Muscle of leg (tissue), 11 donors: ENCODE measurements around the gene PSMB8. TPM values are rescaled to one million over a fixed set of nuclear protein-coding genes. Genes with fewer than 3 reads are reported as not detected.

Source experiments
- DNase-seq: peaks from one replicate; pipeline ENCODE4 v3.0.0; 2013
- H3K27ac ChIP-seq: one replicate; pipeline ENCODE4 v1.5.1; 2013; ENCODE audit warnings: mild to moderate bottlenecking, low read length, control low read depth
- H3K27me3 ChIP-seq: one replicate; pipeline ENCODE4 v1.6.1; 2013; ENCODE audit warnings: low read length; ENCODE audit not compliant: control insufficient read depth, insufficient read depth
- H3K36me3 ChIP-seq: one replicate; pipeline ENCODE4 v1.6.1; 2013; ENCODE audit warnings: low read length; ENCODE audit not compliant: control insufficient read depth, insufficient read depth
- H3K4me1 ChIP-seq: one replicate; pipeline ENCODE4 v1.6.1; 2013; ENCODE audit warnings: low read length; ENCODE audit not compliant: control insufficient read depth, insufficient read depth
- H3K4me3 ChIP-seq: one replicate; pipeline ENCODE4 v1.5.1; 2013; ENCODE audit warnings: low read length, control low read depth
- H3K9me3 ChIP-seq: replicated peaks from 2 replicates; pipeline ENCODE4 v1.6.1; 2013; ENCODE audit warnings: low read depth, low read length; ENCODE audit not compliant: control insufficient read depth
- WGBS: methylation state at CpG from one replicate; pipeline ENCODE4 v1.1.5; 2013; ENCODE audit warnings: missing lambda C conversion rate; ENCODE audit not compliant: insufficient coverage; 5-methylcytosine and 5-hydroxymethylcytosine counted together
- polyA plus RNA-seq, 8 donors: library from polyadenylated mRNA; unstranded; fragments of 120-200 nt; gene quantifications; one replicate each; pipeline versions ENCODE4 v1.2.1 to v1.2.3, GENCODE V29; 2013; ENCODE audit warnings: inconsistent platforms in 1 of 8, low replicate concordance in 1 of 8; ENCODE audit not compliant: insufficient read length in 8 of 8, insufficient read depth in 1 of 8
- total RNA-seq: library from RNA; stranded (reverse); fragments of 120-200 nt; gene quantifications from one replicate; pipeline ENCODE4 v1.2.4, GENCODE V29; 2013

PSMB8 gene
- total and polyA plus RNA-seq, 9 donors: 10.9 to 18.1 (median 16.4) TPM

DNA sequence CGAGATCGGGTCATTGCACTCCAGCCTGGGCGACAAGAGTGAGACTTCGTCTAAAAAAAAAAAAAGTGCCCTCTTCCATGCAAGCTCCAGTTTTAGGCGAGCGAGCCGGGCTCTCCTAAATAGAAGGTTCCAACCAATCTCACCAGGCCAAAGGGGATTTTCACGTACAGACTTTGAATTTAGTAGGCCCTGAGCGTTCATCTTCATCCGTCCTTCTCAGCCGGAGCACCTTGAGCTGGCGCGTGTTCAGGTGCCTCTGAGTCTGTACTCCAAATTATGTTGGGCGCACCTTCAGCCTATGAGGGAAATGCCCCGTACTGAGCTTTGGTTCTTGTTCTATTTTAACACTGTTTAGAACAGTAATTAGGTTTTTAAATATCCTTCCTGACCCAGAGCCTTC lies 4.5 kb downstream of the PSMB8 start:
- no peaks in the 10 kb centered on the region for H3K9me3 ChIP-seq
- DNase-seq: no peak
- no peak overlapping the region for H3K4me3 ChIP-seq
- 93% methylated on average over 12 of the region's 15 CpGs for WGBS
- peaks cover 11% of the 10 kb centered on the region for H3K27me3 ChIP-seq
- H3K27ac ChIP-seq: peak overlapping the region; percentile 99
- peaks cover 29% of the 10 kb centered on the region for H3K36me3 ChIP-seq
- peaks cover 21% of the 10 kb centered on the region for H3K4me1 ChIP-seq

DNA sequence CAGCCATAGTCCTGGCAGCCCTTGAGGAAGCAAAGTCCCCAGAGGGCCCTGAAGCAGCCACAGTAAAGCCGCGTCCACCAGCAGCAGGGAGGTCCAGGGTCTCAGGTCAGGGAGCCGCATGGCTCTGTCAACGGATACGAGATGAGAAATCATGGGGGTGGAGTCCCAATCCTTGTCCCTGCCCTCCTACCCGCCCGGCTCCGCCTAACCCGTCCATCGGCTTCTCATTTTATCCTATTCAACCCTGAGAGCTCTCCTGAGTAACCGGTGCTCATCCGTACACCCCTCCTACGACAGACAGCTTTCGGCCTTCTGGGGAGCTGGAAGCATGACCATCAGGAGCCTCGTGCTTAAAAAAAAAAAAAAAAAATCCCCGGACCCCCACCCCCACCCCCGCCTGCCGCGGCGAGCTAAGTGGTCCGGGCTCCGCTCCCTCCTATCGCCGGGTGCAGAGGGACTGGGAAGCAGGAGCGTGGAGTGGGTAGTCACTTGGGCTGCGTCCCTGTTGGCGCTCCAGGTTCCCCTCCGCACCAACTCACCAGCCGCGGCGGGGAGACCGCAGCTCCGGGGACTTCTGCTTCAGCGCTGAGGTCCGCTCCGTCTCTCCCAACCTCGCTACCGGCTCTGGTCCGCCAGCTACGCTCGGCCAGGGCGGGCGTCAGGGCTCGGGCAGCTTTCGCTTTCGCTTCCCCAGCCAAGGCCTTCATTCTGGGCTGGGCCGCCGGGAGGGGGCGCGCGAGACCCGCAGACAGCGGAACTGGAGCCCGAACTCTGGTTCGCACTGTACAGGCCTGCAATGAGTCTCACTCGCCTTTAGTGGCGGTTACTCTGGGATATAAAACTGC lies 5.5 kb downstream of the PSMB8 start, which contains the start of gene TAP2:
Gene TAP2, minus strand, starts transcription at position 626 of the 845 bp plus-strand sequence. Its CDS starts 506 bp downstream, at position 120.
- peaks cover 11% of the 10 kb centered on the region for H3K4me1 ChIP-seq
- WGBS: 0% methylated on average over 35 of the region's 57 CpGs
- peak within 1 kb of the TSS; percentile 85 for H3K4me3 ChIP-seq
- H3K36me3 ChIP-seq: peaks cover 32% of the 10 kb centered on the region
- DNase-seq: peak; percentile 97
- peak within 1 kb of the TSS; percentile 99 for H3K27ac ChIP-seq
- H3K27me3 ChIP-seq: peaks cover 1% of the 10 kb centered on the region
- no peaks in the 10 kb centered on the region for H3K9me3 ChIP-seq

DNA sequence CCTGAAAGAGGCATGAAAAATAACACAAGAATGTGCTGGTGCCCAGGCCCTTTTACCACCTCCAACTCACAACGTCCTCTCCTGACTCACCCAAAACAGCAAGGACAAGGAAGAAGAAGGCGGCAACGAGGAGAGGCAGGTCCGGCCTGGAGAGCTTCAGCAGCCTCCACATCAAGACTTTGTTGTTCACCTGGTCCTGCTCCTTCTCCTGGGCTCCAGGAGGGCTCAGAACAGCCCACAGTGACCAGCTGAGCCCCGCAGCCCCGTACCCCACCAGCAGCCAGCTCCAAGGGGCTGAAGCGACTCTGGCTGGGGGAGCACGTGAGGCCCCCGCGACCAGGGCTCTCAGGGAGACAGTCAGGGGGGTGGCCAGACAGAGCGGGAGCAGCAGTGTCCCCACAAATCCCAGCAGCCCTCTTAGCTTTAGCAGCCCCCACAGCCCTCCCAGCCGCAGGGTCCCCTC lies 6.2 kb downstream of the PSMB8 start:
- WGBS: 12% methylated on average over 10 of the region's 12 CpGs
- no peak for DNase-seq
- H3K4me1 ChIP-seq: peaks cover 10% of the 10 kb centered on the region
- H3K27me3 ChIP-seq: no peaks in the 10 kb centered on the region
- peak overlapping the region; percentile 85 for H3K4me3 ChIP-seq
- peaks cover 32% of the 10 kb centered on the region for H3K36me3 ChIP-seq
- H3K27ac ChIP-seq: peak overlapping the region; percentile 99
- H3K9me3 ChIP-seq: no peaks in the 10 kb centered on the region

DNA sequence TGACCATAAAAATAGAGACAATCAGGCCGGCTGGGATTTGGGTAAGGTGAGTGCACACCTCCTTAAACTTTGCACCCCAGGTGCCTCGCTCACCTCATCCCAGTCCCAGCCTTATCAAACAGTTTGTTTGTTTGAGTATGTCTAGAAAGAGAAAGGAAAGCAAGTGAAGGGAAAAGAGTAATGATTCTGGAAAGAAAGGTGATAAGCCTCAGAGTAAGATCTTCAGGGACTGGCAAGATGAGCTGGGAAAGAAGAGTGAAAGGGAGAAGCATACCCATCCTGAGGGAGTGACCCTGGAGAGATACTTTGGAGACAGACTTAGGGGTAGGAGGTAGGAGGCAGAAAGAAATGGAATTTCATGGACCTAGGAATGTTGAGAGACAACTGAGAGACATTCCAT lies 7.0 kb downstream of the PSMB8 start:
- no peak for DNase-seq
- Histone ChIP-seq H3K27me3 (no peaks in the 10 kb centered on the region), H3K9me3 (no peaks in the 10 kb centered on the region), H3K27ac (no peak overlapping the region), H3K4me3 (no peak overlapping the region), H3K36me3 (peaks cover 34% of the 10 kb centered on the region), H3K4me1 (peaks cover 7% of the 10 kb centered on the region)
- WGBS: no CpG with 5 or more reads among the region's 2 CpGs

DNA sequence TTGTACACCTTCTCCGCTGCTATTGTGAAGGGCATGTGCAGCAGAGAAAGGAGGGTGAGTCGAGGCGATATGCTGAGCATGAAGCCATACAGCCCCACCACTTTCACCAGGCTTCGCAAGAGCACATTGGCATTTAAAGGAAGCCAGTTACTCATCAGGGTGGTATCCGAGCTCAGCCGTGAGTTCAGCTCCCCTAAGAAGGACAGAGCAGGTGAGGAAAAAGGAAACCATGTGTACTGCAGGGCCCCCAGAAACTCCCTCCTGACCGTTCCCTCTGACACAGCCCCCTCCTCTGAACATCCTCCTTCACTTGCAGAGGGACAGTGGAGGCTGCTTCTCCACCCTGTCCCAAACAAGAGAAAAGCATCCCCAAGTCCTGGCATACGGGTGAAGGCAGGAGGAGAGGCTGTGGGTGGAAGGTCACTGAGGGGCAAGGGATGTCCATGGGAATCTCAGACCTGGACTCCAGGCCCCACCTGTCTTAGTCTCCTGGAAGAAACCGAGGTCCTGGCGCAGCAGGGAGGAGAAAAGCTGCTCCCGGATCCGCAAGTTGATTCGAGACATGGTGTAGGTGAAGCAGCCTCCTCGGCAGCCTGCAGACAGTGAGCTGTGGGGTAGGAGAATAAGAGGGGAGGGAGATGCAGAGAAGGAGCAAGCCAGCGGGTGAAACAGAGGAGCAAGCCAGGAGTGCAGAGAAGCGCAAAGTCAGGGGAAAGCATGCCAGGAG lies 8.5 kb downstream of the PSMB8 start:
- WGBS: 84% methylated on average over 9 of the region's 16 CpGs
- DNase-seq: no peak

DNA sequence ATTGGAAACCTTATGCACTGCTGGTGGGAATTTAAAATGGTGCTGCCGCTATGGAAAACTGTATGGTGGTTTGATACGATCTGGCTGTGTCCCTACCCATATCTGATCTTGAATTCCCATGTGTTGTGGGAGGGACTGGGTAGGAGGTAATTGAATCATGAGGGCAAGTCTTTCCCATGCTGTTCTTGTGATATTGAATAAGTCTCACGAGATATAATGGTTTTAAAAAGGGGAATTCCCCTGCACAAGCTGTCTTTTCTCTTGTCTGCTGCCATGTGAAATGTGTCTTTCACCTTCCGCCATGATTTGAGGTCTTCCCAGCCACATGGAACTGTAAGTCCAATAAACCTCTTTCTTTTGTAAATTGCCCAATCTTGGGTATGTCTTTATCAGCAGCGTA lies 10.2 kb downstream of the PSMB8 start:
- Histone ChIP-seq H3K4me3 (no peak overlapping the region), H3K27me3 (no peaks in the 10 kb centered on the region), H3K27ac (no peak overlapping the region), H3K4me1 (peaks cover 7% of the 10 kb centered on the region), H3K9me3 (no peaks in the 10 kb centered on the region), H3K36me3 (peaks cover 49% of the 10 kb centered on the region)
- WGBS: 100% methylated on average over 2 of the region's 5 CpGs
- DNase-seq: no peak

More for the DNA sequence above, 8.5 kb downstream of the PSMB8 start:
- H3K9me3 ChIP-seq: no peaks in the 10 kb centered on the region
- H3K4me1 ChIP-seq: peaks cover 7% of the 10 kb centered on the region
- H3K4me3 ChIP-seq: no peak overlapping the region
- H3K36me3 ChIP-seq: peaks cover 34% of the 10 kb centered on the region
- H3K27ac ChIP-seq: no peak overlapping the region
- H3K27me3 ChIP-seq: no peaks in the 10 kb centered on the region

DNA sequence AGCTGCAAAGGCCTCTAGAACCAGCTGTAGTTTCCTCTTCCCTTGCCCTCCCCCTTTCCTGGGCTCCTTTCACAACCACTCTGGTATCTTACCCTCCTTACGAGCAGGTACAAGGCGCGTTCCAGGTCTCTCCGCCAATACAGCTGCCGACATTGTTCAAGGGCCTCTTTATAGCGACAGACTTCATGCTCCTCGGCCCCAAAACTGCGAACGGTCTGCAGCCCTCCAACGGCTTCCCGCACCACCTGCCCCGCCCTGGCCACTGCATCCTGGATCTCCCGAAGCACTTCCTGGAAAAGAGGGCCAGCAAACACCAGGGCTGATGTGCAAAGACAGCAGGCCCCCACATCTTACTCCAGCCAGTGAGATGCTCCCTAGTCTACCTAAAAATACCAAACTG lies 11.3 kb downstream of the PSMB8 start:
- peaks cover 51% of the 10 kb centered on the region for H3K36me3 ChIP-seq
- H3K4me3 ChIP-seq: no peak overlapping the region
- H3K4me1 ChIP-seq: peaks cover 3% of the 10 kb centered on the region
- no peak for DNase-seq
- no peaks in the 10 kb centered on the region for H3K27me3 ChIP-seq
- H3K9me3 ChIP-seq: no peaks in the 10 kb centered on the region
- no peak overlapping the region for H3K27ac ChIP-seq
- WGBS: 69% methylated on average over 13 of the region's 13 CpGs

DNA sequence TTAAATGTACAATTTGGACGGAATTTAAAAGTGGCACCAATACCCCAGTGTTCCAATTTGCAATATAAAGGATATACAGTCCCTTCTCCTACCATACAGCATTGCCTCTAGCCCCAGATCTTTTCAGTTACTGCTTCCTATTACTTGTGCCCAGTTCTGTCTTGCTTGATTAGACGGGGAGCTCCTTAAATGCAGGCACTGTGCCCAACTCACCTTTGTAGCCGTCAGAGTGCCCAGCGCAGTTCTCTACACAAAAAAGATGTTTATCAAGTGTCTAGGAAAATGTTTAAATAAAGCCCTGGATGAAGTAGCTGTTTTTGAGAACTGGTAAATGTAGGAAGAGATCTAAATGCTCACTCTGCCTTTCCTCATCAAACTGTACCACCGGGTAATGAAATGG lies 12.9 kb downstream of the PSMB8 start:
- H3K36me3 ChIP-seq: peaks cover 51% of the 10 kb centered on the region
- no peak overlapping the region for H3K4me3 ChIP-seq
- H3K9me3 ChIP-seq: no peaks in the 10 kb centered on the region
- no peaks in the 10 kb centered on the region for H3K4me1 ChIP-seq
- WGBS: 74% methylated on average over 4 of the region's 5 CpGs
- H3K27ac ChIP-seq: no peak overlapping the region
- no peaks in the 10 kb centered on the region for H3K27me3 ChIP-seq
- DNase-seq: no peak

DNA sequence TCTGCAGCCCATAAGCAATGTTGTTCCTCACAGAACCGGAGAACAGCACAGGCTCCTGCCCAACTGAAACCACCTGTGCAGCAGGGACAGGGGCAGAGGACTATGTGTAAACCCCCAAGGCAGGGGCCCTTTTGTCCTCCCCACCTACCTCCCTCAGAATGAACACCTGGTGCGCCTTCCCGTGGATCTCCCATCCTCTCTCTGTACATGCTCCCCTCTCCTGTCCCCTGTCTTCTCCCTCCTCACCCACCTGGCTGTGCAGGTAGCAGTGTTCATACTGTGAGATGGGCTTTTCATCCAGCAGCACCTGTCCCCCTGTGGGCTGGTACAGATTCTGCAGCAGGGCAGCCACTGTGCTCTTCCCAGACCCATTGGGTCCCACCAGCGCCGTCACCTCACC lies 13.8 kb downstream of the PSMB8 start:
- WGBS: 93% methylated on average over 5 of the region's 5 CpGs
- Histone ChIP-seq H3K36me3 (peaks cover 44% of the 10 kb centered on the region), H3K4me3 (no peak overlapping the region)

DNA sequence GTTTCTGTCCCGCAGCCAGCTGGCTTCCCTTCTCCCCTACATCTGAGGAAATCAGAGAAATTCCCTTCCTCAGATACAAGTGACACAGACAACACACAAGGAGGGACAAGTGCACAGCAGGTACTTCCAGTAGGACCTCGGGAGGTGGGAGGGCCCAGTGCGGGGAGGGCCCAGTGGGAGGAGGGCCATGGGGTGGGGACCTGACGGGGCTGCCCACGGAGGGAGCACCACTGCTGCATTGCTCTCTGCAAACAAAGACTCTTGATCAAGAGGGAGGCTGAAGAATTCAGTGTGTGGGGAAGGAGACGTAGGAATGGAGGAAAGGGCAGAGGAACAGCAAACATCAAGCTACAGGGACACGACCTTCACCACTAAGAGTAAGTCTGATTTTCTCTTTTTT lies 14.4 kb downstream of the PSMB8 start:
- peaks cover 39% of the 10 kb centered on the region for H3K36me3 ChIP-seq

More for the DNA sequence above, 13.8 kb downstream of the PSMB8 start:
- no peaks in the 10 kb centered on the region for H3K27me3 ChIP-seq
- no peaks in the 10 kb centered on the region for H3K4me1 ChIP-seq
- no peak overlapping the region for H3K27ac ChIP-seq
- DNase-seq: no peak
- H3K9me3 ChIP-seq: no peaks in the 10 kb centered on the region

More for the DNA sequence above, 14.4 kb downstream of the PSMB8 start:
- Histone ChIP-seq H3K4me3 (no peak overlapping the region), H3K27ac (no peak overlapping the region), H3K9me3 (no peaks in the 10 kb centered on the region), H3K27me3 (no peaks in the 10 kb centered on the region), H3K4me1 (no peaks in the 10 kb centered on the region)
- 58% methylated on average over 6 of the region's 7 CpGs for WGBS
- no peak for DNase-seq
